PFSK-1 (cell line): ENCODE data around the gene LYPD5.

Experiments
- POLR2AphosphoS5 ChIP-seq: IDR thresholded peaks from 2 replicates; pipeline ENCODE4 v1.6.1; 2012; ENCODE audit warnings: low read depth, mild to moderate bottlenecking, control low read depth, low read length, moderate library complexity
- TF ChIP-seq, protein P1 (sequence below), 2 experiments: IDR thresholded peaks; 2 replicates each; pipeline versions ENCODE4 v1.6.1 to v1.8.0; 2011 to 2012; ENCODE audit warnings: low read depth in 2 of 2, low read length in 2 of 2, control low read depth in 1 of 2, inconsistent platforms in 1 of 2, mild to moderate bottlenecking in 1 of 2, moderate library complexity in 1 of 2; ENCODE audit not compliant: insufficient read depth in 1 of 2

DNA sequence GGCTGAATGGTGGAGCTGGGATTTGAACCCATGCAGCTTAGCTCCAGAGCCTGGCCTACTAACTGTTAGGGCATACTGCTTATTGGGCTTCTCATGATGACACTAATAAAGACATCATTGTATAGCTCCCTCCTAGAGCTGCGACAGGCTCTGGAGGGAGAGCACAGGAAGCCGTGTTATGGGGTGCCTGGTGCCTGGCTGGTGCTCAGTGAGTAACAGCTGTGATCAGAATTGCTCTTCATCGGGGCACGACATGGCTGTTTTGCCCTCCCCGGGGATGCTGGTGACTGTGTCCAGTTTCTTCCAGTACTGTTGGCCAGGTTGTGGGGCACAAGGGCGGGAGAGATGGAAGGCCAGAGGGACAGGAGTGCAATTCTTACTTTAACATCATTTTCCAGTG, 5.1 kb downstream of the LYPD5 start:
- TF ChIP-seq POLR2AphosphoS5 = no peak
- TF ChIP-seq, protein P1, sequence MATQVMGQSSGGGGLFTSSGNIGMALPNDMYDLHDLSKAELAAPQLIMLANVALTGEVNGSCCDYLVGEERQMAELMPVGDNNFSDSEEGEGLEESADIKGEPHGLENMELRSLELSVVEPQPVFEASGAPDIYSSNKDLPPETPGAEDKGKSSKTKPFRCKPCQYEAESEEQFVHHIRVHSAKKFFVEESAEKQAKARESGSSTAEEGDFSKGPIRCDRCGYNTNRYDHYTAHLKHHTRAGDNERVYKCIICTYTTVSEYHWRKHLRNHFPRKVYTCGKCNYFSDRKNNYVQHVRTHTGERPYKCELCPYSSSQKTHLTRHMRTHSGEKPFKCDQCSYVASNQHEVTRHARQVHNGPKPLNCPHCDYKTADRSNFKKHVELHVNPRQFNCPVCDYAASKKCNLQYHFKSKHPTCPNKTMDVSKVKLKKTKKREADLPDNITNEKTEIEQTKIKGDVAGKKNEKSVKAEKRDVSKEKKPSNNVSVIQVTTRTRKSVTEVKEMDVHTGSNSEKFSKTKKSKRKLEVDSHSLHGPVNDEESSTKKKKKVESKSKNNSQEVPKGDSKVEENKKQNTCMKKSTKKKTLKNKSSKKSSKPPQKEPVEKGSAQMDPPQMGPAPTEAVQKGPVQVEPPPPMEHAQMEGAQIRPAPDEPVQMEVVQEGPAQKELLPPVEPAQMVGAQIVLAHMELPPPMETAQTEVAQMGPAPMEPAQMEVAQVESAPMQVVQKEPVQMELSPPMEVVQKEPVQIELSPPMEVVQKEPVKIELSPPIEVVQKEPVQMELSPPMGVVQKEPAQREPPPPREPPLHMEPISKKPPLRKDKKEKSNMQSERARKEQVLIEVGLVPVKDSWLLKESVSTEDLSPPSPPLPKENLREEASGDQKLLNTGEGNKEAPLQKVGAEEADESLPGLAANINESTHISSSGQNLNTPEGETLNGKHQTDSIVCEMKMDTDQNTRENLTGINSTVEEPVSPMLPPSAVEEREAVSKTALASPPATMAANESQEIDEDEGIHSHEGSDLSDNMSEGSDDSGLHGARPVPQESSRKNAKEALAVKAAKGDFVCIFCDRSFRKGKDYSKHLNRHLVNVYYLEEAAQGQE (IDR thresholded peaks at IDR 0.05; ENCODE audit: insufficient read depth in 1 of 2, low read depth in 2 of 2, low read length in 2 of 2) = no peak
